ENCODE data around the gene DDRGK1. TPM values are rescaled to one million over a fixed set of nuclear protein-coding genes. Genes with fewer than 3 reads are reported as not detected.

DDRGK1 gene
- total and polyA plus RNA-seq, 2 of the 4 experiments (the other 2 are of a cell fraction), result 12.2 to 29.6 TPM

GRCh38 chr20:3227936-3228749, 23.7 kb upstream of the DDRGK1 start:
- Histone ChIP-seq H3K56ac (ENCODE audit: extremely low read depth, insufficient read depth, low read length) (no peak overlapping the region), H3K4me2 (ENCODE audit: low read depth, low read length) (no peak overlapping the region), H2BK120ac (ENCODE audit: low read depth, low read length) (no peak overlapping the region), H3K27me3 (ENCODE audit: control insufficient read depth, insufficient read depth, low read length) (no peaks in the 10 kb centered on the region), H2BK5ac (ENCODE audit: low read depth, low read length, poor library complexity, severe bottlenecking) (no peak overlapping the region), H2AK5ac (ENCODE audit: low read depth, low read length) (no peak overlapping the region), H3K4me3 (ENCODE audit: insufficient read depth, low read depth, low read length) (no peak overlapping the region), H4K20me1 (ENCODE audit: insufficient read depth, low read length) (no peaks in the 10 kb centered on the region), H2AFZ (replicated peaks; ENCODE audit: low read length, poor library complexity) (peak overlapping the region; percentile 43), H3K36me3 (ENCODE audit: control insufficient read depth, insufficient read depth, low read length) (peaks cover 7% of the 10 kb centered on the region; the same call in 1 of the 2 replicates), H3K27ac (ENCODE audit: insufficient read depth, low read length) (no peak overlapping the region), H3K9me3 (ENCODE audit: control insufficient read depth, insufficient read depth, low read length) (no peaks in the 10 kb centered on the region), H4K8ac (ENCODE audit: low read depth in 2 of 2, low read length in 2 of 2) (no peak overlapping the region), H2AK9ac (replicated peaks; ENCODE audit: low read depth, low read length, poor library complexity) (no peak overlapping the region), H2BK20ac (ENCODE audit: low read depth, low read length) (no peak overlapping the region), H3K9me1 (ENCODE audit: insufficient read depth, low read length) (no peaks in the 10 kb centered on the region), H4K91ac (ENCODE audit: insufficient read depth, low read depth, low read length) (no peak overlapping the region), H2BK15ac (ENCODE audit: low read depth, low read length) (no peak overlapping the region), H4K5ac (ENCODE audit: low read depth, low read length) (no peak overlapping the region), H3K23ac (ENCODE audit: low read depth, low read length) (no peak overlapping the region), H3K4ac (ENCODE audit: low read depth, low read length) (no peak overlapping the region), H3K79me1 (ENCODE audit: low read depth in 1 of 2, low read length in 2 of 2) (no peaks in the 10 kb centered on the region), H3K18ac (ENCODE audit: low read depth, low read length) (no peak overlapping the region), H3K9ac (ENCODE audit: low read depth, low read length) (no peak overlapping the region), H3K14ac (replicated peaks; ENCODE audit: low read depth, low read length) (no peak overlapping the region), H3K4me1 (ENCODE audit: control insufficient read depth, insufficient read depth, low read length) (no peaks in the 10 kb centered on the region)
- intact Hi-C loops (cut with micrococcal nuclease), result no loop called here
- in situ Hi-C loops (cut with MboI; ENCODE audit: low sequenced_read_pairs), result no loop called here
- no TSS peak for BruUV-seq (replicated peaks)
- TF ChIP-seq FOS (IDR thresholded peaks at IDR 0.05; ENCODE audit: low read depth, low read length) (no peak), POLR2A (IDR thresholded peaks at IDR 0.05; ENCODE audit: low read depth, low read length) (no peak), ELK1 (IDR thresholded peaks at IDR 0.05; ENCODE audit: borderline replicate concordance, low read depth, low read length) (no peak), RCOR1 (IDR thresholded peaks at IDR 0.05; ENCODE audit: insufficient replicate concordance, low read length) (no peak), RFX5 (IDR thresholded peaks at IDR 0.05; ENCODE audit: low read depth, low read length) (no peak)
- ChIA-PET POLR2A (ENCODE audit: unreplicated experiment) (no interaction called here), CTCF (no interaction called here)
- dilution Hi-C loops (cut with HindIII; ENCODE audit: low sequenced_read_pairs, unreplicated experiment), result no loop called here
- 89% methylated on average over 25 of the region's 42 CpGs; no CpG with 5 or more reads in 1 of the 2 experiments for WGBS, 2 experiments (ENCODE audit: extremely low coverage in 2 of 2, insufficient read length in 1 of 2)
- no peak for ATAC-seq (ENCODE audit: low read depth)
- DNase-seq, result no peak

All from IMR-90 (cell line).